Fibroblast of lung (primary cell): ENCODE data around the gene GPRIN3. TPM values are rescaled to one million over a fixed set of nuclear protein-coding genes. Genes with fewer than 3 reads are reported as not detected.
"Not testable (repeated sequence)": the region's sequence is repeated elsewhere in the genome, so short reads cannot be mapped to it uniquely, and the experiment has no call there.

Experiments used
- DNase-seq, 2 donors: peaks; one replicate each; pipeline versions ENCODE4 v3.0.0 to v3.0.0-alpha.2; 2010; ENCODE audit warnings: low read depth in 2 of 2
- H2AFZ ChIP-seq: 2 replicates; pipeline ENCODE4 v1.5.1; 2012; ENCODE audit warnings: low read length, control low read depth, inconsistent platforms
- H3K27ac ChIP-seq: 2 replicates; pipeline ENCODE4 v1.5.1; 2011; ENCODE audit warnings: low read length, control low read depth; ENCODE audit not compliant: insufficient read depth
- H3K27me3 ChIP-seq: 2 replicates; pipeline ENCODE4 v1.5.1; 2011; ENCODE audit warnings: mild to moderate bottlenecking, low read length; ENCODE audit not compliant: control insufficient read depth, insufficient read depth
- H3K36me3 ChIP-seq: 2 replicates; pipeline ENCODE4 v1.5.1; 2011; ENCODE audit warnings: low read length; ENCODE audit not compliant: control insufficient read depth, insufficient read depth
- H3K4me1 ChIP-seq: 2 replicates; pipeline ENCODE4 v1.5.1; 2011; ENCODE audit warnings: low read length; ENCODE audit not compliant: control insufficient read depth, insufficient read depth; ENCODE audit errors: extremely low read depth
- H3K4me2 ChIP-seq: 2 replicates; pipeline ENCODE4 v1.5.1; 2011; ENCODE audit warnings: low read length, control low read depth; ENCODE audit not compliant: insufficient read depth; ENCODE audit errors: extremely low read depth
- H3K4me3 ChIP-seq, 4 experiments: fragments of 200-600 bp in 1 of 4; sonication (generic) in 1 of 4; replicated peaks in 1 of 4; 2 replicates each; pipeline ENCODE4 v1.5.1; 2011 to 2016; ENCODE audit warnings: low read length in 4 of 4, low read depth in 3 of 4, mild to moderate bottlenecking in 3 of 4, control low read depth in 2 of 4, inconsistent platforms in 1 of 4, mixed read lengths in 1 of 4; ENCODE audit not compliant: insufficient read depth in 1 of 4; ENCODE audit errors: control extremely low read depth in 1 of 4
- H3K79me2 ChIP-seq: 2 replicates; pipeline ENCODE4 v1.5.1; 2012; ENCODE audit warnings: mild to moderate bottlenecking, low read length, inconsistent platforms; ENCODE audit not compliant: control insufficient read depth, insufficient read depth
- H3K9ac ChIP-seq: 2 replicates; pipeline ENCODE4 v1.5.1; 2011; ENCODE audit warnings: mild to moderate bottlenecking, low read length, control low read depth; ENCODE audit not compliant: insufficient read depth
- H3K9me3 ChIP-seq: 2 replicates; pipeline ENCODE4 v1.5.1; 2012; ENCODE audit warnings: low read depth, low read length; ENCODE audit not compliant: control insufficient read depth, insufficient read depth
- H4K20me1 ChIP-seq: 2 replicates; pipeline ENCODE4 v1.5.1; 2011; ENCODE audit warnings: low read length; ENCODE audit not compliant: control insufficient read depth, insufficient read depth; ENCODE audit errors: extremely low read depth
- CTCF ChIP-seq, 2 donors: IDR thresholded peaks in 1 of 2; conservative IDR thresholded peaks in 1 of 2; 1 replicate in 1 of 2; 2 replicates in 1 of 2; pipeline ENCODE4 v1.5.1; 2011 to 2012; ENCODE audit warnings: low read length in 2 of 2, control low read depth in 1 of 2, inconsistent platforms in 1 of 2, low read depth in 1 of 2, mild to moderate bottlenecking in 1 of 2
- EZH2 ChIP-seq: IDR thresholded peaks from 2 replicates; pipeline ENCODE4 v1.5.1; 2012; ENCODE audit warnings: low read length, control low read depth, mild to moderate bottlenecking; ENCODE audit errors: missing control alignments
- polyA plus RNA-seq, 2 donors: library from polyadenylated mRNA; depleted of rRNA in 1 of 2; stranded (reverse) in 1 of 2; unstranded in 1 of 2; fragments of >200 nt; gene quantifications; 2 replicates each; pipeline ENCODE4 v1.2.1, GENCODE V29; 2011 to 2012; ENCODE audit warnings: missing spikeins in 1 of 2
- total RNA-seq: library from RNA; depleted of rRNA; stranded (reverse); fragments of >200 nt; gene quantifications from 2 replicates; pipeline ENCODE4 v1.2.1, GENCODE V29; 2014

GPRIN3 gene
- total and polyA plus RNA-seq, 2 donors (not counting 1 experiment from before 2014, with no cell fraction given) = under 0.01 to 0.01 TPM

- TF ChIP-seq EZH2 = no peak
- no peak for TF ChIP-seq CTCF (conservative IDR thresholded peaks at IDR 0.05 in 1 of 2, IDR thresholded peaks at IDR 0.05 in 1 of 2; ENCODE audit: low read depth in 1 of 2, low read length in 2 of 2)
- no peaks in the 10 kb centered on the region for H3K79me2 ChIP-seq
- no peak overlapping the region for H2AFZ ChIP-seq
- no peaks in the 10 kb centered on the region for H4K20me1 ChIP-seq
- H3K27ac ChIP-seq = no peak overlapping the region
- no peaks in the 10 kb centered on the region for H3K27me3 ChIP-seq
- no peak overlapping the region for H3K4me2 ChIP-seq
- no peak overlapping the region for H3K4me3 ChIP-seq
- no peak overlapping the region for H3K9ac ChIP-seq
- H3K4me1 ChIP-seq = no peaks in the 10 kb centered on the region
- no peak for DNase-seq
- H3K9me3 ChIP-seq = no peaks in the 10 kb centered on the region
- H3K36me3 ChIP-seq = no peaks in the 10 kb centered on the region
Observed at GRCh38 chr4:89203902-89204301, 103.7 kb downstream of the GPRIN3 start.

- H4K20me1 ChIP-seq, H3K27ac ChIP-seq, H3K27me3 ChIP-seq, H3K9ac ChIP-seq, H2AFZ ChIP-seq, H3K79me2 ChIP-seq, H3K4me3 ChIP-seq, H3K4me2 ChIP-seq, H3K36me3 ChIP-seq, H3K4me1 ChIP-seq, H3K9me3 ChIP-seq, DNase-seq: not testable (repeated sequence)
Observed at GRCh38 chr4:89199394-89199793, 108.2 kb downstream of the GPRIN3 start.

DNA sequence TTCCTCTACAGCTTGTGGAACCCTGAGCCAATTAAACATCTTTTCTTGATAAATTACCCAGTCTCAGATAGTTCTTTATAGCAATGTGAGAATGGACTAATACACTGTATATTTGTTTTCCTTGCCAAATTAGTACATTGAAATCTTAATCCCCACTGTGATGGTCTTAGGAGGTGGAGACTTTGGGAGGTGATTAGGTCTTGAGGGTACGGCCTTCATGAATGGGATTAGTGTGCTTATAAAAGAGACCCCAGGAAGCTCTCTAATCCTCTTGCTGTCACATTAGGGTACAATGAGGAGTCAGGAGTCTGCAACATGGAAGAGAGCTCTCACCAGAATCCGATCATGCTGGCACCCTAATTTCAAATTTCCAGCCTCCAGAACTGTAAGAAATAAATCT lies 109.7 kb downstream of the GPRIN3 start:
- DNase-seq = no peak
- no peaks in the 10 kb centered on the region for H3K4me1 ChIP-seq
- H3K4me3 ChIP-seq = no peak overlapping the region
- H3K36me3 ChIP-seq = no peaks in the 10 kb centered on the region
- H3K27me3 ChIP-seq = no peaks in the 10 kb centered on the region
- H3K9me3 ChIP-seq = no peaks in the 10 kb centered on the region
- no peaks in the 10 kb centered on the region for H3K79me2 ChIP-seq
- H4K20me1 ChIP-seq = no peaks in the 10 kb centered on the region
- H2AFZ ChIP-seq = no peak overlapping the region
- H3K9ac ChIP-seq = no peak overlapping the region
- H3K27ac ChIP-seq = no peak overlapping the region
- TF ChIP-seq CTCF (conservative IDR thresholded peaks at IDR 0.05 in 1 of 2, IDR thresholded peaks at IDR 0.05 in 1 of 2; ENCODE audit: low read depth in 1 of 2, low read length in 2 of 2) (no peak), EZH2 (no peak)
- H3K4me2 ChIP-seq = no peak overlapping the region
